ENCODE results near the gene BLACAT1.

DNA sequence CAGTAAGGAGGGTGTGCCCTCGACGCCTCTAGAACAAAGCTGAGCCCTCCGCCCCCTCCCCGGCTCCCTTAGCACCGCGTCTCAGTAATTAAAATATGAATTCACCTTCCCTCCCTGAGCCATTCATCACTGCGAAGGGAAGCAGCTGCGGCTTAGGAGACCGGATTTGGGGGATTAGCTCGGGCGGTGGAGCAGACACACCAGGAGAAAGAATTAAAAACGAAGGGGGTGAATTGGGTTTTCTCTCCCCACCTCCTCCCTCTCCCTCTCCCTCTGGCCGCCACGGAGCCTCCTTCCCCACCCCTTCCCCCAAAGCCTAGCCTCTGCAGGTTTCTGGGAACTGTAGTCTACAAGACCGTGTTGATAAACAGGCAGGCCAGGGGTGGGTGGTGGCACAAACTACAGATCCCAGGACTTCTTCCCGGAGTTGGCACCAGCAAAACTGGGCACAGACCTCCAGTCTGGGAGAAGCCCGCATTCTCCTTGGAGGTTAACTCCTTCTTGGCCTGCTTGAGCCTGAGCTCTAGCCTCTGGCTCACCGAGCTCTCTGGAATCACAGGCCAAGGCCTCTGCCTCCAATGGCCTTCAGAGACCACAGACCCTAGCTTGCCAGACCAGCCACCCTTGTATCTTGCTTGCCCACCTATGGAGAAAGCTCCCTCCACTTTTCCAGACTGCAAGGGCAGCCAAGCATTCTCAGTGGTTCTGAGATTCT is 10.8 kb downstream of the BLACAT1 start:
- no peak for TF ChIP-seq EZH2 (IDR thresholded peaks at IDR 0.05; ENCODE audit: borderline replicate concordance, insufficient read depth, low read length, poor library complexity, severe bottlenecking)
- no peak for TF ChIP-seq MXI1 (conservative IDR thresholded peaks at IDR 0.05; ENCODE audit: poor library complexity, severe bottlenecking)
- TF ChIP-seq, protein P1, sequence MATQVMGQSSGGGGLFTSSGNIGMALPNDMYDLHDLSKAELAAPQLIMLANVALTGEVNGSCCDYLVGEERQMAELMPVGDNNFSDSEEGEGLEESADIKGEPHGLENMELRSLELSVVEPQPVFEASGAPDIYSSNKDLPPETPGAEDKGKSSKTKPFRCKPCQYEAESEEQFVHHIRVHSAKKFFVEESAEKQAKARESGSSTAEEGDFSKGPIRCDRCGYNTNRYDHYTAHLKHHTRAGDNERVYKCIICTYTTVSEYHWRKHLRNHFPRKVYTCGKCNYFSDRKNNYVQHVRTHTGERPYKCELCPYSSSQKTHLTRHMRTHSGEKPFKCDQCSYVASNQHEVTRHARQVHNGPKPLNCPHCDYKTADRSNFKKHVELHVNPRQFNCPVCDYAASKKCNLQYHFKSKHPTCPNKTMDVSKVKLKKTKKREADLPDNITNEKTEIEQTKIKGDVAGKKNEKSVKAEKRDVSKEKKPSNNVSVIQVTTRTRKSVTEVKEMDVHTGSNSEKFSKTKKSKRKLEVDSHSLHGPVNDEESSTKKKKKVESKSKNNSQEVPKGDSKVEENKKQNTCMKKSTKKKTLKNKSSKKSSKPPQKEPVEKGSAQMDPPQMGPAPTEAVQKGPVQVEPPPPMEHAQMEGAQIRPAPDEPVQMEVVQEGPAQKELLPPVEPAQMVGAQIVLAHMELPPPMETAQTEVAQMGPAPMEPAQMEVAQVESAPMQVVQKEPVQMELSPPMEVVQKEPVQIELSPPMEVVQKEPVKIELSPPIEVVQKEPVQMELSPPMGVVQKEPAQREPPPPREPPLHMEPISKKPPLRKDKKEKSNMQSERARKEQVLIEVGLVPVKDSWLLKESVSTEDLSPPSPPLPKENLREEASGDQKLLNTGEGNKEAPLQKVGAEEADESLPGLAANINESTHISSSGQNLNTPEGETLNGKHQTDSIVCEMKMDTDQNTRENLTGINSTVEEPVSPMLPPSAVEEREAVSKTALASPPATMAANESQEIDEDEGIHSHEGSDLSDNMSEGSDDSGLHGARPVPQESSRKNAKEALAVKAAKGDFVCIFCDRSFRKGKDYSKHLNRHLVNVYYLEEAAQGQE (IDR thresholded peaks at IDR 0.05; ENCODE audit: borderline replicate concordance), result no peak
- TF ChIP-seq, protein P2, sequence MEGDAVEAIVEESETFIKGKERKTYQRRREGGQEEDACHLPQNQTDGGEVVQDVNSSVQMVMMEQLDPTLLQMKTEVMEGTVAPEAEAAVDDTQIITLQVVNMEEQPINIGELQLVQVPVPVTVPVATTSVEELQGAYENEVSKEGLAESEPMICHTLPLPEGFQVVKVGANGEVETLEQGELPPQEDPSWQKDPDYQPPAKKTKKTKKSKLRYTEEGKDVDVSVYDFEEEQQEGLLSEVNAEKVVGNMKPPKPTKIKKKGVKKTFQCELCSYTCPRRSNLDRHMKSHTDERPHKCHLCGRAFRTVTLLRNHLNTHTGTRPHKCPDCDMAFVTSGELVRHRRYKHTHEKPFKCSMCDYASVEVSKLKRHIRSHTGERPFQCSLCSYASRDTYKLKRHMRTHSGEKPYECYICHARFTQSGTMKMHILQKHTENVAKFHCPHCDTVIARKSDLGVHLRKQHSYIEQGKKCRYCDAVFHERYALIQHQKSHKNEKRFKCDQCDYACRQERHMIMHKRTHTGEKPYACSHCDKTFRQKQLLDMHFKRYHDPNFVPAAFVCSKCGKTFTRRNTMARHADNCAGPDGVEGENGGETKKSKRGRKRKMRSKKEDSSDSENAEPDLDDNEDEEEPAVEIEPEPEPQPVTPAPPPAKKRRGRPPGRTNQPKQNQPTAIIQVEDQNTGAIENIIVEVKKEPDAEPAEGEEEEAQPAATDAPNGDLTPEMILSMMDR (IDR thresholded peaks at IDR 0.05; ENCODE audit: poor library complexity, severe bottlenecking), result no peak
- no peak for TF ChIP-seq POLR2AphosphoS5 (IDR thresholded peaks at IDR 0.05)
- TF ChIP-seq EP300 (conservative IDR thresholded peaks at IDR 0.05; ENCODE audit: poor library complexity, severe bottlenecking), result no peak
- TF ChIP-seq RAD21 (conservative IDR thresholded peaks at IDR 0.05), result no peak
- TF ChIP-seq TAF1 (IDR thresholded peaks at IDR 0.05; ENCODE audit: low read depth), result no peak
- no peak for TF ChIP-seq SMC3 (conservative IDR thresholded peaks at IDR 0.05; ENCODE audit: poor library complexity)
